HG03064 (cell line): ENCODE data around the gene SETD1B.
"Not testable (repeated sequence)": the region's sequence is repeated elsewhere in the genome, so short reads cannot be mapped to it uniquely, and the experiment has no call there.

Experiments
- ATAC-seq: cut with Tn5 transposase; IDR thresholded peaks from one replicate; pipeline ENCODE4 v1.9.1; 2021; ENCODE audit warnings: low read depth; ENCODE audit not compliant: unreplicated experiment

Gene SETD1B

GRCh38 chr12:121779422-121779895, 24.4 kb upstream of the SETD1B start:
- ATAC-seq, result no peak

- no peak for ATAC-seq
These were observed 23.4 kb upstream of the SETD1B start for GRCh38 chr12:121780429-121780828.

GRCh38 chr12:121781484-121781997, 22.3 kb upstream of the SETD1B start:
- ATAC-seq, result no peak

DNA sequence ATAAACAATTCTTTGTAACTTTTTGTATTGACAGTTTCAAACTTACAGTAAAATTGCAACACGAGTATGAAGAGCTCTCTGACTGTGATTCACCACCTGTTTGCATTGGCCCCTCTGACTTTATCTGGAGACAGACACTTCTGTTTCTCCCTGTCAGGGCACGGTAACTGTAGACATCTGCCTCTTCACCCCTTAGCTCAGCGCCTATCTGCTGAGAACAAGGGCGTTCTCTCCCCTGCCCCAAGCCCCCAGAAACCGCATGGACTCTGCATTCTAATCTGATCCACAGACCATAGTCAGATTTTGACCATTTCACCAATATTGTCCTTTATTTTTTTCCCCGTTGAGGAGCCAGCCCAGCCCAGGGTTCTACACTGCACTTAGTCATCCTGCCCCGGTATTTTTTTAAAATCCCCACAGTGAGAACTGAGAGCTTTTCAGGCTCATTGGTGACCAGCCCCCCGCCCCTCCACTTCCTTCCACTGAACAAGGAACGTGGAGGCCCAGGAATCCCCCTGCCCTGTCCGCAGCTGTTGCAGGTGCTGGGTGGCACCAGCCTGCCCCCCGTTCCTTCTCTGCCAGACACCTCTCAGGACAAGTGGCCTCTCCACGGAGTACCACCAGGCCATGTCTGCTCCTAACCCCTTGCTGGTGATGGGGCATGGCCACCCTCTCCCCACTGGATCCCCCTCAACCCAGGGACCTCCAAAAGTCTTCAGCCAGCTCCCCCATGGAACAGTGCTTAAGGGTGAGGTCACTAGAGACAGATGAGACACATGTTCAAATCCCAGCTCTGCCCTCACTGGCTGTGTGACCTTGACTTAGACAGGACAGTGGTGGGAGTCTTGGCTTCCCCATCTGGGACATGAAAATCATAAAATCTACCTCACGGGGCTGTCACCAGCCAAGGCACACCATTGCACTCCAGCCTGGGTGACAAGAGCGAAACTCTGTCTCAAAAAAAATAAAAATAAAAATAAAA, 21.5 kb upstream of the SETD1B start:
- no peak for ATAC-seq

GRCh38 chr12:121783766-121784165, 20.0 kb upstream of the SETD1B start:
- no peak for ATAC-seq

- ATAC-seq, result no peak
These were observed 19.3 kb upstream of the SETD1B start for GRCh38 chr12:121784460-121784859.

DNA sequence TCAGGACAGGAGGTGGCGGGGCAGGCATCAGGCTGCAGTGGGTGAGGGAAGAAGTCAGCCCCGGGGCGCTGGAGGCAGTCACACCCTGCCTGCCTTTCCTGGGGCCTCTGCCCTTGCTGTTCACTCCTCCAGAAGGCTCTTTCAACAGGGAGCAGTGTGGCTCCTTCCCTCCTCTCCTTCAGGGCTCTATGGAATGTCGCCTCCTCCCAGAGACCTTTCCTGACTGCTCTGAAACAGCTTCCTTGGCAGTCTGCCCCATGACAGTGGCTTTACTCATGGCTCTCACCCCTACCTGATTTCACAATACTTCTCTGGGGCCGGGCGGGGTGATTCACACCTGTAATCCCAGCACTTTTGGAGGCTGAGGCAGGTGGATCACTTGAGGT, 17.4 kb upstream of the SETD1B start:
- no peak for ATAC-seq

DNA sequence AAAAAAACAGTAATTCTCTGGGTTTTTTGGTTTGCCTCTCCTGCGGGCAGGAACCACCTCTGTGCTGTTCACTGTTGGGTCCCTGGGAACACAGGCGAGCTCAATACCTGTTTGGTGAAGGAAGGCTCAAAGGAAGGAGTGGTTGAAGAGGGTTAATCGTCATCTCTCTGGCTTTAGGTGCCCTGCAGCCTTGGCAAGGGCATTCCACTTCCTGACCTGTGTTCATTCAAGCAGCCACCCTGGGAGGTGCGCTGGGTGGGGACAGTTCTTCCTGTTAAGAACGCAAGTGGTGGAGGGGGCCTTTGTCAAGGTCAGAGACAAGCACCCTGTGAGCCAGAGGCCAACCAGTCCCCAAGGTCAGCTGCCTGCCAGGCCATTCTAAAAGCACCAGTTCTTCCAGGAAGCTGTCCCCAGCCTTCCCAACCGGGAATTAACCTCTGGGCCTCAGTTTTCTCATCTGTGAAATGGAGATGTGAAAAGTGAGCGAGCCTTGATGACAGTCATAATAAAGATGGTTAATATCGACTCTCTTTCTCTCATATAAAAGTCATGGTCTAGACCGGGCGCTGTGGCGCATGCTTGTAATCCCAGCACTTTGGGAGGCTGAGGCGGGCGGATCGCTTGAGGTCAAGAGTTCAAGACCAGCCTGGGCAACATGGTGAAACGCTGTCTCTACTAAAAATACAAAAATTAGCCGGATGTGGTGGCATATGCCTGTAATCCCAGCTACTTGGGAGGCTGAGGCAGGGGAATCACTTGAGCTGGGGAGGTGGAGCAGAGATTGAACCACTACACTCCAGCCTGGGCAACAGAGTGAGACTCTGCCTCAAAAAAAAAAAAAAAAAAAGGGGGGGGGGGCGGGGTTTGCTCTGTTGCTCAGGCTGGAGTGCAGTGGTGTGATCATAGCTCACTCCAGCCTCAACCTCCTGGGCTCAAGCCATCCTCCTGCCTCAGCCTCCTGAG, 16.5 kb upstream of the SETD1B start:
- no peak for ATAC-seq

DNA sequence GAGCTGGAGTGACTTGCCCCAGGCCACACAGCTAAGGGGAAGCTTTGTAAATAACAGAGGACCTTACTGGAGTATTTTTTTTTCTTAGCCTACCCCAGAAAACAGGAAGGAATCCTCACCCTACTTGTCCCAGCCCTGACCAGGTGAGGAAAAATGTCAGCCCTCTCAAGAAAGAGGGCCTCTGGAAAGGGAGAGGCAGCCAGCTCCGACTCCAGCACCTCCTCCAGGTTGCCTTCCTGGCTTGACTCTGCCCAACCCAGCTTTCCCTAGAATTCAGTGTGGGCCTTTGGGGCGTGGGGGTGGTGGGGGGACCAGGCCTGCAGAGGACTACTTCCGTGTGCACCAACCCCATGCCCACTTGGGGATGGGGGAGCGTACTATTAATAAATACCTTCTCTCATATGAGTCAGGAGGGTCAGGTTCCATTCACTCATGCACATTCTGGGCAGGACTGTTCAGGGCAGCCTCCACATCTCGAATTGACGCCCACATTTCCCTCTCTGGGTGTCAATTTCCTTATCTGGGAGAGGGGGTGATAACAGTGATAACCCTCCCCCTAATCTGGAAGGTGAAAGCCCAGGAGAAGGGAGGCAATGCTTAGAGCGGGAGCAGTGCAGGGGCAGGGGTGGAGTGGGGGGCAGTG, 15.5 kb upstream of the SETD1B start:
- no peak for ATAC-seq

DNA sequence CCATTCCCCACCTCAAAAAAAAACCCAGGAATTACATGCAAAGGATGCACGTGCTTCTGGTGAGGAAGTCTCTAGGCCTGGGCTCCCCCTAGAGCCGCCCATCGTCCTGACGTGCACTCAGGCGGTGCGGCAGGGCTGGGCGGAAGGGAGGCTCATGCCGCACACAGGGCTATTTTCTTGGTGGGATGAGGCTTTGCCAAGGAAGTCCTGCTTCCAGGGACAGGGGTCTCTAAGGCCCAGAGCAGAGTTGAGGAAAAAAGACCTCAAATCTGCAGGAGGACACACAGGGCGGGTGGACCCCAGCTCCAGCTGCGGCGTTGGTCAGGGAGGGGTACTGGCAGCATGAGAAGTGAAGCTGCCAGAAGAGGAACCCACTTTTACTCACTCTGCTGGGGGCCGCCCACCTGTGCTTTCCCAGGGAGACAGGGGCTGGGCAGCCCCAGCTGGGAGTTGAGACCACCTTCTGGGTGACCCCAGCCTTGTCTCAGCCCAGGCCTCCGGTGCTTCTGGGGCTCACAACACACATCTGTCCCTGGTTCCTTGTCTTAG, 14.5 kb upstream of the SETD1B start:
- ATAC-seq, result no peak

DNA sequence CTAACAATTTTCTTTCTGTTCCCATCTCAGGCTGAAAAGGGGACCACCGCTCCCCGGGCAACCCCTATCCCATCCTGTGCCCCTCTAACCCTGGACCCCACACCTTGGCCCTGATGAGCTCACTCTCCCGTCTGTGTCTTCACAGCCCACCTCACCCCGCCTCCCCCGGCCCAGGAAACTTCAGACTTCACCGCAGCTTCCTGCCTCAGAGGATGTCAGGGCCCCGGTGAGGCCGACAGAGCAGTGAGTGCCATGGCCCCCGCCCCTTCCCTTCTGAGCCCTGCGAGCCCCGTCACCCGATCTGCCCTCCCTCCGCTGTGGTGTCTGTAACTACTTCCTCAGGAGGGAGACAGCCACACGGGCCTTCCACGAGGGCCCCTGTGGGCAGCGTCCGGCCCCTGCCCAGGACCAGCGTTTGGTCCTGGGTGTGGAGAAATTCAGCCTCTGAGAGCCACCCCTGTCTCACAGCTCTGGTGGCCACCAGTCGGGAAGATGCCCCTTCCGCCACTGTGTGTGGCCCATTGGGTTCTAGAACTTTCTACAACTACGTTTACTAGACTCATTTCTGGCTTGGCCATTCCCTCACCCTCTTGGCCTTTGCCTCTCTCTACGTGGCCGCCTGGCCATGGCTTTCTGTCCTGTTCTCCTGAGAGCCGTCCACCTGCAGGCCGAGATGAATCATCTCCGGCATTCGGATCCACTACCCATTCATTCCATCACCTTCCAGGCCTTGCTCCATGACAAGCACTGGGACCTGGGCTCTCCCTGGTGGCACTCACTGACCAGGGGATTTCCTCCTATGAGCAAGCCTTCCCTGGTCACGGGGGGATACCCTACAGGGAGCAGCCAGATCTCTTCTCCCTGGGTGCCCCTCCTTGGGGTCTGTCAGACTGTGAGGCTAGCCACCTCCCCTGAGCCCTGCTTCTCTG, 13.7 kb upstream of the SETD1B start:
- peak; percentile 29 for ATAC-seq

- ATAC-seq, result not testable (repeated sequence)
These were observed 13.0 kb upstream of the SETD1B start for GRCh38 chr12:121790785-121791184.

DNA sequence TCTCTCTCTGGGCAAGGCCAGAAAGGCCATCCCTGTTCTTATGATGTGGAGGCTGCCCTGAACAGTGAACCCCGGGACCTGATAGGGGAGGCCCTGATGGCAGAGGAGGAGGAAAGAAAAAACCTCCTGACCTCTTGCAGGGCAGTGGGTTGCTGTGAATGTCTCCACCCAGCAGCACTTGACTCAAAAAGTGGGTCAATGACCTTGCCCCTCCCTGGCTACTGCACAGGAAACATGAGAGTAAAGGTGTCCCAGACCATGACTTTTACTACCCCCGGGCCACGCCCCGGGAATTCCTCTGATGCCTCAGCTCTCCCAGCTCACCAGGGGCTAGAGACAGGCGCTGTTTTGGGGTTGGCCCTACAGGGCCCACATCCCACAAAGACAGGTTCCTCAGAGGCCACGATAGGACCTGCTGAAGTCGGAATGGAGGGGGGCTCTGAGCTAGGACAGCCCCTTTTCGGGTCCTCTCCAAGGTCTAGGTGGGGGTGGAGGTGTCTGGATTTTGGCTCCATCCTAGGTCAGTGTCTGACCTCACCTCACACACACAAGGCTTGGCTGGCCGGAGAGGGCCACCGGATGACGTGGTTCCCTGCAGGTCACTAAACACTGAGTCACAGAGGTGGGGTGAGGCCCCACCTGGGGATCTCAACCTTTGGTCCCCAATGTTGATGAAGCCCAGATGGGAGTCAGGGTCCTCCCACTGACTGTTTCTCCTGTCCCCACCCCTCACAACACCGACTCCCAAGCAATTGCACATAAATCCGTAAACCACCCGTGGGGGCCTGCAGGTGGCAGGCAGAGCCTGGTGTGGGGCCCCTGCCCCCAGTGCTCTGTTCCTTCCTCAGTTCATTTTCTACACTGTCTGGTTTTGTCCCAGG, 11.9 kb upstream of the SETD1B start:
- ATAC-seq, result no peak

DNA sequence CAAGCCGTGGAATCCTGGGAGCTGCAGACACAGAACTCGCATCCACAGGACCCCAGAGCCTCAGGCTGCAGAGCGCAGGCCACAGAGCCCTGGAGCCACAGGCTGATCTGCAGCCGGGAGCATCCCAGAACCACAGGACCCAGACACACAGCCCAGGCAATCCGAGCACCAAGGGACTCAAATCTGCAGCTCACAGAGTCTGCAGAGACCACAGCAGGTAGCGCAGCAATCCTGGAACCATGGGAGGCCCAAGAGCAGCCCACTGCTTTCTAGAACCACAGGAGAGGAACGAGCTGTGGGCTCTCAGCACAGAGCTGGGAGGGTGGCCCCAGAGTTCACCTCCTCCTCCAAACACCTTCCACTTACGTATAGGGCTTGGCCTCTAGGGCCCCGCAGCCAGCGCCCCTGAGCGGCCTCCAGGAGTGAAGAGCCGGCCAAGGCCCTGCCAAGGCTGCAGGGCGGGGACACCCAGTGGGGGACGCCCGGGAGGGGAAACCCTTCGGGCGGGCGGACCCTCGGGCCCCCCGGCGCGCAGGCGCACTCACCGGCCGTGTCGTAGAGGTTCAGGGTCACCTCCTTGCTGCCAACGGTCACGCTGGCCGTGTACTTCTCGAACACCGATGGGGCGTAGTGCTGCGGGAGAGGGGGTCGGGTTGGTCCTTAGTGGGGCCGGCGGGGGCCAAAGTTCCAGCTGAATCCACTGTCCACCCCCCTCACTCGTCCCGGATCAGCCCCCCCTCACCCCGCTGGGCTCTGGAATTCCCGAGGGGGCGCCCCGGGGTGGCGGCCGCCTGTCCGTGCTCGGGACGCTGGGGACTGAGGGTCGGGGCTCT, 11.0 kb upstream of the SETD1B start:
- no peak for ATAC-seq

DNA sequence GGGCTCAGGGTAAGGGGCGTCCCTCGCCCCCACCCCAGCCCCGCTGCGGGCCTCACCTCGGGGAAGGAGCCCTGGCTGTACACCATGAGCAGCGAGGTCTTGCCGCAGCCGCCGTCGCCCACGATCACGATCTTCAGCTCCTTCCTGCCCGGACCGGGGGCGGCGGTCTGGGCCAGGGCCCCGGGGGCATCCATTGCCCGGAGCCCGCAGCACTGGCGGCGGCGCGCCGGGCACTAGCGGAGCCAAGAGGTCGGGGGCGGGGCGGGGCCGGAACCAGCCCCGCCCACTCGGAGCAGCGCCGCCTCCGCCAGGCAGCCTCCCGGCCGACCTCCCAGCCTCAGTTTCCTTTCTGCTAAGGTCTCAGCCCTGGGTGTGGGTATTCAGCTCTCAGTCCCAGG, 10.4 kb upstream of the SETD1B start, which contains the start of gene RHOF:
Gene RHOF, minus strand, starts transcription at position 249 of the 398 bp plus-strand sequence. Its CDS starts 55 bp downstream, at position 194.
- ATAC-seq, result peak; percentile 17

DNA sequence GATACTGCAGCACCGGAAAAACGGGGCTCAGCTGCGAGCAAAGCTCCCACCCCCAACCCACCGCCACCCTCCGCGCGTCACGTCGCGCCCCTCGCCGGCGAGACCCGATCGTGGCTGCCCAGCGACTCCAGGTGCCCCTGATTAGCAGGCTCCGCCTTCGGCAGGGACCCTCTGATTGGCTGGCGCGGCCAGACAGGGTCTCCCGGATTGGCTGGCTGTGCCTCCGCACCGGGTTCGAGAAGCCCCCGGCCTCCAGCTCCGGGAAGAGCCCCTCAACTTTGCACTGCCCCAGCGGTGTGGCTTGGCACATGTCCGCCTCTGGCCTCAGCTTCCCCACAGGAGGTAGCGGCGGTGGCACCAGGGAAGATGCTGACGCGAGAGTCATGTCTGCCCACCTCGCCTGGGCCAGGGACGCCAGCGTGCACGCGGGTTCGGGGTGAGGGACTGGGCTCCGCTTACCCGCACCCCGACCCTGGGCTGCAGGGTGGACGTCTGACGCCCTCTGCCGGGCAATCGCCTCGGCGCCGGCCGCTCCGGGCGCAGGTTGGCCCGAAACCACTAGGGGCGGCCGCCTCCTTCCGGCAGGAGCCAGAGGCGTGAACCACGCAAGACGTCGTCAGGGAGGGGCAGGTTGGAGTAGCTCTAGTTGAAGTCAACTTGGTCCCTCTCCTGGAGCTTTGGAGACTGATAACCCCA, 9.8 kb upstream of the SETD1B start:
- peak; percentile 48 for ATAC-seq
